AG04449 (cell line): ENCODE data around the gene OGDH.
"Not testable (repeated sequence)": the region's sequence is repeated elsewhere in the genome, so short reads cannot be mapped to it uniquely, and the experiment has no call there.

ENCODE experiments used
- CTCF ChIA-PET: fragments of 350-600 bp; formaldehyde crosslinking; extraction: SDS; loops from one replicate; lab custom pipeline; 2021; ENCODE audit warnings: antibody characterized with exemption; lab: Yijun Ruan, JAX
- POLR2A ChIA-PET: fragments of 400-600, 350-600 bp; formaldehyde crosslinking; extraction: SDS; loops from one replicate; lab custom pipeline; 2020; ENCODE audit warnings: antibody characterized with exemption, inconsistent platforms; lab: Yijun Ruan, JAX
- DNase-seq: peaks from one replicate; pipeline ENCODE4 v3.0.0-alpha.2; 2010; ENCODE audit warnings: low read depth, low spot score
- H3K4me3 ChIP-seq: 2 replicates; pipeline ENCODE4 v1.5.1; 2011; ENCODE audit warnings: low read depth, mild to moderate bottlenecking, control low read depth, low read length
- CTCF ChIP-seq: IDR thresholded peaks from one replicate; pipeline ENCODE4 v1.5.1; 2011; ENCODE audit warnings: mild to moderate bottlenecking, moderate library complexity, low read length, control low read depth, inconsistent platforms; ENCODE audit not compliant: insufficient read depth; ENCODE audit errors: missing control alignments

Gene OGDH

DNA sequence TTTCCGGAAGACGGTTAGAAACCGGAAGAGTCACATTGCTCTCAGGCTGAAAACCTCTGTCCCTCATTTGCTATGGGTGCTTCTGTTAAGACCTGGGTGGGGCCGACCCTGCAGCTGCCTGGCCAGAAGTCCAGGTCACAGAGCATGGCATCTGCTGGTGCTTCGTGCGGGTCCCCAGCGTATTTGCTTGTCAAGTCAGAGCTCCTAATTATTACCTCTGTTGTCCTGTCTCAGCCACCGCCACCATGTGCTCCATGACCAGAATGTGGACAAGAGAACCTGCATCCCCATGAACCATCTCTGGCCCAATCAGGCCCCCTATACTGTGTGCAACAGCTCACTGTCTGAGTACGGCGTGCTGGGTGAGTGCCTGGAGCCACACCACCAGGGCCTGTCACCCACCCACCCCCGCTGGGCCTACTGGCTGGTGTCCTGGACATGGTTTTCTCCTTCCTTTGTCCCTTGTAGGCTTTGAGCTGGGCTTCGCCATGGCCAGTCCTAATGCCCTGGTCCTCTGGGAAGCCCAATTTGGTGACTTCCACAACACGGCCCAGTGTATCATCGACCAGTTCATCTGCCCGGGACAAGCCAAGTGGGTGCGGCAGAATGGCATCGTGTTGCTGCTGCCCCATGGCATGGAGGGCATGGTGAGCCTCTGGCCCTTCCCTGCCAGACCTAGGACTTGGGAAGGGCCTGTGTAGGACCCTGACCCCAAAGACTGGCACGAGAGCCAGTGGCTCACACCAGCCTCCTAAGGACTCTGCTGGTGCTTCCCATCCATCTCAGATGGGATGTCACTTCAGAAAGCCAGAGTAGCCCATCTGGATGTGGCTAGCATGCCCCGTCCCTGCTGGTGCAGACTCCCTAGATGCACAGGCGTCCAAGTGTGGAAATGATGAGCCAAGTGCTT, 91.0 kb downstream of the OGDH start:
- POLR2A ChIA-PET = no interaction called here
- DNase-seq = no peak
- H3K4me3 ChIP-seq = no peak overlapping the region
- CTCF ChIA-PET = no interaction called here
- no peak for TF ChIP-seq CTCF

GRCh38 chr7:44698046-44698580, 91.7 kb downstream of the OGDH start:
- no peak for DNase-seq
- ChIA-PET POLR2A (no interaction called here), CTCF (no interaction called here)
- H3K4me3 ChIP-seq = no peak overlapping the region
- TF ChIP-seq CTCF = no peak

DNA sequence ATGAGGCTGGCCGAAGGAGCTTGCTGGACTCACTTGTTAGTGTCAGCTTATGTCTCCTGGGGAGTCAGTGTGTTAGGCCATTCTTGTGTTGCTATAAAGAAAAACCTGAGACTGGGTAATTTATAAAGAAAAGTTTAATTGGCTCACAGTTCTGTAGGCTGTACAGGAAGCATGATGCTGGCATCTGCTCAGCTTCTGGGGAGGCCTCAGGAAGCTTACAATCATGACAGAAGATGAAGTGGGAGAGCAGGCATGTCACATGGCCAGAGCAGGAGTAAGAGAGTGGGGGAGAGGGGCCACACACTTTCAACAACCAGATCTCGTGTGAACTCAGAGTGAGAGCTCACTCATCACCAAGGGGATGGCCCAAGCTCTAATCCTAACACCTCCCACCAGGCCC, 93.2 kb downstream of the OGDH start:
- H3K4me3 ChIP-seq, DNase-seq, CTCF ChIA-PET, POLR2A ChIA-PET: not testable (repeated sequence)

DNA sequence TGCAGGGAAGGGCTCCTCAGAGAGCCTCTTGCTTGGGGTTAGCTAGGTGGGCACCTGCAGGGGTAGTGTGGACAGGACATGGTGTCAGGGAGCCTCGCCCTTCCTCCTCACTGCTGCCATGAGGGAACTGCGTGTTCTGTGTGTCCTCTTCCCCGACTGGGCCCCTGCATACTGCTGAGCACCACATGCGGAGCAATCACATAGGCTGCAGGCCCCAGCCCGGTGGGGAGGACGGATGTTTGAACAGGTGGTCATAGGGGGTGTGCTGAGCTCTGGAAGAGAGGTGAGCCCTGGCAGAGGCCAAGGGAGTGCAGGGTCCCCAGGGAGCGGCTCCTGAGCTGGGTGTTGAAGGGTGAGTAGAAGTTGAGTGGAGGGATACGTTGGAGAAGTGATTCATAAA, 93.9 kb downstream of the OGDH start:
- no peak for DNase-seq
- POLR2A ChIA-PET = no interaction called here
- H3K4me3 ChIP-seq = no peak overlapping the region
- CTCF ChIA-PET = no interaction called here
- no peak for TF ChIP-seq CTCF

DNA sequence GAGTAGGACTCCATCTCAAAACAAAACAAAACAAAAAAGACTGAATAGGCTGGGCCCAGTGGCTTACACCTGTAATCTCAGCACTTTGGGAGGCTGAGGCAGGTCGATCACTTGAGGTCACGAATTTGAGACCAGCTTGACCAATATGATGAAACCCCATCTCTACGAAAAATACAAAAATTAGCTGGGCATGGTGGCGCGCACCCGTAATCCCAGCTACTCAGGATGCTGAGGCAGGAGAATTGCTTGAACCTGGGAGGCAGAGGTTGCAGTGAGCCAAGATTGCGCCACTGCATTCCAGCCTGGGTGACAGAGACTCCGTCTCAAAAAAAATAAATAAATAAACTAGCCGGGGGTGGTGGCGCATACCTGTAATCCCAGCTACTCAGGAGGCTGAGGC, 97.0 kb downstream of the OGDH start:
- CTCF ChIA-PET = interaction anchor here (1.1 kb wide), 1 partner anchor 9 kb away, joined by 3 read pairs; no protein-coding TSS in a partner anchor
- POLR2A ChIA-PET, H3K4me3 ChIP-seq: not testable (repeated sequence)

GRCh38 chr7:44703921-44704320, 97.5 kb downstream of the OGDH start:
- ChIA-PET POLR2A (no interaction called here), CTCF (interaction anchor here (1.1 kb wide), 1 partner anchor 10 kb away, joined by 3 read pairs; no protein-coding TSS in a partner anchor)
- no peak for TF ChIP-seq CTCF
- H3K4me3 ChIP-seq = no peak overlapping the region
- DNase-seq = no peak

More for the DNA sequence above, 97.0 kb downstream of the OGDH start:
- DNase-seq = not testable (repeated sequence)

GRCh38 chr7:44705434-44705833, 99.0 kb downstream of the OGDH start:
- DNase-seq = no peak
- ChIA-PET CTCF (no interaction called here), POLR2A (no interaction called here)
- H3K4me3 ChIP-seq = no peak overlapping the region
- no peak for TF ChIP-seq CTCF
